Fibroblast of skin of left biceps (primary cell): Measurements from ENCODE around the gene SLCO4C1.
"Not testable (repeated sequence)": the region's sequence is repeated elsewhere in the genome, so short reads cannot be mapped to it uniquely, and the experiment has no call there.

ENCODE experiments used
- DNase-seq, 2 experiments: peaks; one replicate each; pipeline ENCODE4 v3.0.0-alpha.2; 2013; ENCODE audit warnings: low read depth in 2 of 2

Gene SLCO4C1, protein sequence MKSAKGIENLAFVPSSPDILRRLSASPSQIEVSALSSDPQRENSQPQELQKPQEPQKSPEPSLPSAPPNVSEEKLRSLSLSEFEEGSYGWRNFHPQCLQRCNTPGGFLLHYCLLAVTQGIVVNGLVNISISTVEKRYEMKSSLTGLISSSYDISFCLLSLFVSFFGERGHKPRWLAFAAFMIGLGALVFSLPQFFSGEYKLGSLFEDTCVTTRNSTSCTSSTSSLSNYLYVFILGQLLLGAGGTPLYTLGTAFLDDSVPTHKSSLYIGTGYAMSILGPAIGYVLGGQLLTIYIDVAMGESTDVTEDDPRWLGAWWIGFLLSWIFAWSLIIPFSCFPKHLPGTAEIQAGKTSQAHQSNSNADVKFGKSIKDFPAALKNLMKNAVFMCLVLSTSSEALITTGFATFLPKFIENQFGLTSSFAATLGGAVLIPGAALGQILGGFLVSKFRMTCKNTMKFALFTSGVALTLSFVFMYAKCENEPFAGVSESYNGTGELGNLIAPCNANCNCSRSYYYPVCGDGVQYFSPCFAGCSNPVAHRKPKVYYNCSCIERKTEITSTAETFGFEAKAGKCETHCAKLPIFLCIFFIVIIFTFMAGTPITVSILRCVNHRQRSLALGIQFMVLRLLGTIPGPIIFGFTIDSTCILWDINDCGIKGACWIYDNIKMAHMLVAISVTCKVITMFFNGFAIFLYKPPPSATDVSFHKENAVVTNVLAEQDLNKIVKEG

DNA sequence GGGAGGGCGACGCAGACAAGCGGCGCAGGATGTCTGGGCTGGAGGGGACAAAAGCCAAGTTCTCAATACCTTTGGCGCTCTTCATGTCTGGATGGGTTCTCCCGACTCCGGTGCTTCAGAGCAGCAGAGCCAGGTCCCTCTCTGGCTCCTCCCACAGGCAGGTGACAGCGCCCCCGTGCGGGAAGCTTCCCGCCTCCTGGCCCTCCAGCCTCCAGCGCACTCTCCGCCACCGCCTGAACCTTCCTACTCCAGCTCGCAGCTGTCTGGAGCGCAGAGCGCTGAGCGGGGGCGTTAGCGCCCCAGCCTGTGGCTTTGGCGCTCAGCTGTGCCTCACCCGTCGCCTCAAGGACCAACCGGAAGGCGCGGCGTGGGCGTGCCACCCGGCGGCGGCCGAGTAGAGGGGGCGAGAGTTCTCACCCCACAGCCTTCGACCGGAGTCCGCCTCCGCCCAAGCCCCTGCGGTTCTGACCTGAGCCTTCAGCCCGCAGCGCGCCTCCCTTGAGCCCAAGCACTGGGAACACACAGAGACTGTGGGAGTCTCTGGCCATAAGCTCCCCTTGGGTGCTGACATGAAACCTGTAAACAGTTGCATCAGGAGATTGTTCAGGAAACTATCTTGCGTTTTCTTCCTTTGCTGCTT, at the start of gene SLCO4C1:
Gene SLCO4C1 (minus strand): TSS at position 107 of the 640 bp plus-strand sequence. CDS start 22 bp downstream, at position 85.
- DNase-seq, result no peak

DNA sequence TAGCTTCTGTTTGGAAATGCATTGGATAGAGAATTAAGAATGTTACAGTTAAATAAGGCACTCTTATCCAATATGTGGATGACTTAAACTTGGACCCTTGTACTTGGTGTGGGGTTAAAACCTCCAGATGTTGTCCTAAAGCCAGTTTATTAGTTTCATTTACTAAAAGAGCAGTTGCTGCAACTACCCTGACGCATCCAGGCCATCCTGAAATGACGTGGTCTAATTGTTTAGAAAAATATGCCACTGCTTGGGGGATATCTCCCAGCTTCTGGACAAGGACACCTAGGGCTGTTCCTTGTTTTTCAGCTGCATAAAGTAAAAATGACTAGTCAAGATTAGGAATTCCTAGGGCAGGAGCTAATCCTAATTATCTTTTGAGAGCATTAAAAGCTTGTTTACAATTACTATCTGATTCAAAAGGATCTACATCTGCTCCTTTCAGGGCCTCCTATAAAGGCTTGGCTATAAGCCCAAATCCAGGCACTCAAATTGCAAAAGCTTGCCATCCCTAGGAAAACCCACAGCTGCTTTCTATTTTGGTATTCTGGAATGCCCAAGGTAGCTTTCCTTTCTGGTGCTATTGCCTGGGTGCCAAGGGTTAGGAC, 45.7 kb upstream of the SLCO4C1 start:
- no peak for DNase-seq

DNA sequence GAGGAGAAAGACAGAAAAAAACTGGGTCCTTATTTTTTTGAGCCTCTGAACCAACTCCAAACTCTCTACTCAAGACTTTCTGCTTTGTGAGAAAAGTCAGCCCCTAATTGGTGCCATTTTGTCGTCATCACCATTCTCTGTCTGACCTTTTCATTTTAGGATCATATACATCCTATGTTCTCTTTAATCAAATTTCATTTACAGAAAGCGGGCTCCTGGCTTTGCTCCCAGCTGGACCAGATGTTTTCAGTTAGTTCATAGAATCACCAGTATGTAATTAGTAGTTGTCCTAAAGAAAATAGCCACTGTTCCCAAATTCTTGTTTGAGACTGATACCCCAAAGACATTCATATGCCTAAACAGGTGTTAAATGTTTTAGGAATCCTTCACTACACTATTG, 28.6 kb upstream of the SLCO4C1 start:
- no peak for DNase-seq

DNA sequence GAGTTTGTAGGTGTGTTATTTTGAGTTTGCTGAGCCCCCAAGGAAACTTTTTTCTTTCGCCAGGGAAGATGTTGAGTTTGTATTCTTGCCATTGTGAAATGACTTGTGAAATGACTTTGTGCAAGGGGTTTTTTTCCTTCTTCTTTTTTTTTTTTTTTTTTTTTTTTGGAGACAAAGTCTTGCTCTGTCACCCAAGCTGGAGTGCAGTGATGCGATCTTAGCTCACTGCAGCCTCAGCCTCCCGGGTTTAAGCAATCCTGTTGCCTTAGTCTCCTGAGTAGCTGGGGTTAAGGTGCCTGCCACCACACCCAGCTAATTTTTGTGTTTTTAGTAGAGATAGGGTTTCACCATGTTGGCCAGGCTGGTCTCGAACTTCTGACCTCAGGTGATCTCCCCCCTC, 22.7 kb upstream of the SLCO4C1 start:
- not testable (repeated sequence) for DNase-seq

DNA sequence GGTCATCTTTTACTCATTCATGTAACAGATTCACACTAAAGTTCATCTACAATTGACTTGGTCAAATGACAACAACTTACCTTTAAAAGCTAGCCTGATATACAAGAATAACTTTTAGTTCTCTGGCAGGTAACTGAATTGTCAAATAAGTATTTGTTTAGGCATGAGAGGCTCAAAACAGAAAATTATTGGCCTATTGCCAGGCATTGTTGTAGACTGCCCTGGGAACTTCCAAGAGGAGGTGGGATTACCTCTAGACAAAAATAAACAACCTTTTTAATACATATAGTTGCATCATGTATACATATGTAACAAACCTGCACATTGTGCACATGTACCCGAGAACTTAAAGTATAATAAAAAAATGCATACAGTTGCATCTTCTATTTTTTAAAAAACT, 18.2 kb upstream of the SLCO4C1 start:
- DNase-seq, result no peak

DNA sequence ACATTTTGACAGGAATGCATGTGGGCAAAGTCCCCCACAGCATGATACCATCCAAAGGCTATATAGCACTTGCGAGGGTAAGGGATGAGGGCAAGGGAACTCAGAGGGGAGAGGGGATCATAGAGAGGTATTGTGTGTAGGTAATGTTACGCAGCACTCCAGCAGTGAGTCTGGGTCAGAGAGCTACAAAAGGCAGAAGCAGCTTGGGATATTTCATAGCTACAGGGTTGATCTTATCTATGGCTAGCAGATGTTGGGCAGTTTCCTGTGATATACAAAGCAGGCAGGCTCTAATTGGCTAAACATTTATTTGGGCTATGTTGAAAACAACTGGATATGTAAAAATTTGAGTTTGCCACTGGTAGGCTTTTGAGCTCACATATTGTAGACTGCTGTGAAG, 17.8 kb upstream of the SLCO4C1 start:
- DNase-seq, result no peak

DNA sequence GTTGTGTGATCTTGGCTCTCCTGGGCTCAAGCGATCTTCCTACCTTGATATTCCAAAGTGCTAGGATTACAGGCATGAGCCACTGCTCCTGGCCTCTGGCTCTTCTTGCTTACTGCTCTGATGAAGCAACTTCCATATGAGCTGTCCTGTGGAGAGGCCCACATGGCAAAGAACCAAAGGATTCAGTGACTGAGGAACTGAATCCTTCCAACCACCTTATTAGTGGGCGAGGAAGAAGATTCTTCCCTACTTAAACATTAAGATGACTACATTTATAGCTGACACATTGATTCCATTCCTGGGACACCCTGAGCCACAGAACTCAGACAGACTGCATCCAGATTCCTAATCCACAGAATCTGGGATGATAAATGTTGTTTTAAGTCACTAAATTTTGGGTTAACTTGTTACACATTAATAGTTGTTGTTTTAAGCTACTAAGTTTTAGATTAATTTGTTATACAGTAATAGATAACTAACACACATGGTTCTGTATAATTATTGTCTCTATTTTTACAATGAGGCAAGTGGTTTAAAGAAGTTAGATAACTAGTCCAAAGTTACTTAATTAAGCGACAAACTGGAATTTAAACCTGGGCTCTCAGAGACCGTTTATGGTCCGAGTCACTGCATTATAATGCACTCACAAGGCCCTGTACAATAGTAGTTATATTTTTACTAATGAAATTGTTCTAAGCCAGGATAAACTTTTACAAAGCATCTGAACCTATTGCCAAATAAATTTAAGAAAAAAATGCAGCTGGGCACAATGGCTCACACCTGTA, 16.7 kb upstream of the SLCO4C1 start:
- DNase-seq, result no peak

DNA sequence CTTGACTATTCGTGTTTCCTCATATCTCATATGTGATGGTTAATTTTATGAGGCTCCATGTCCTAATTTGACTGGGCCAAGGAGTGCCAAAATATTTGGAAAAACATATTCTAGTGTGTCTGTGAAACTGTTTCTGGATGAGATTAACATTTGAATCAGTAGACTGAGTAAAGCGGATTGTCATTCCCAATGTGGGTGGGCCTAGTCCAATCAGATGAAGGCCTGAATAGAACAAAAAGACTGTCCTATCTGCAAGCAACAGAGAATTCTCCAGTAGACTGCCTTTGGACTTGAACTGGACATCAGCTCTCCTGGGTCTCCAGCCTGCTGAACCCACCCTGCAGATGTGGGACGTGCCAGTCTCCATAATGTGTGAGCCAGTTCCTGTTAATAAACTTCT, 13.5 kb upstream of the SLCO4C1 start:
- DNase-seq, result no peak

DNA sequence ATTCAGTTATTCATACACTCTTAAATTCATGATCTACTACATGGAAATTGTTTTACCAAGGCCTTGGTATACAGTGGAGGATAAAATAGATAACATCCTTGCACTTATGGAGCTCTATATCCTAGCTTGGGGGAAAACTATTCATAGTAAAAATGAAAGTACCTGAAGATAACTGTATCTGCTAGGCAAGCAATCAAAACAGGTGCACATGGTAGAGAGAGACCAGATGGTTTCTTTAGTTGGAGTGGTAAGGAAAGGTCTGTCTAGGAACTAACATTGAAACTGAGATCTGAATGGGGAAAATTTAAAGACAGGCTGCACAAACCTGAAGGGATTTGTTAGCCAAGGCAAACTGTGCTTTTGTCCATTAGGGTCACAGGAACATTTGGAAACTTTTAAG, 11.1 kb upstream of the SLCO4C1 start:
- no peak for DNase-seq

DNA sequence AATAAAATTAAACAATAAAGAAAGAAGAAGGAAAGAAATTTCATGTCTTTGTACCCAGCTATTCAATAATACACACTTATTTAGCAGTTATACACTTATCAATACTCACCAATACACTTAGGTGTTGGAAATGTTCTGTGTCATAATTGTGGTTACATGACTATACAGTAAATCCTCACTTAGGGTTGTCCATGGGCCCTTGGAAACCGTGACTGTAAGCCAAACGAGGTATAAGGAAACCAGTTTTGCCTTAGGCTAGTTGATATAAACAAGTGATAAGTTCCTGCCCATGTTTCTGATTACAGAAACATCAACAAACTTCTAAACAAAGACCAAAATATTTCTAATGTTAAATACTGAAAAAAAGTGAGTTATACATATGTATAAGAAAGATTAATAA, 10.0 kb upstream of the SLCO4C1 start:
- no peak for DNase-seq

DNA sequence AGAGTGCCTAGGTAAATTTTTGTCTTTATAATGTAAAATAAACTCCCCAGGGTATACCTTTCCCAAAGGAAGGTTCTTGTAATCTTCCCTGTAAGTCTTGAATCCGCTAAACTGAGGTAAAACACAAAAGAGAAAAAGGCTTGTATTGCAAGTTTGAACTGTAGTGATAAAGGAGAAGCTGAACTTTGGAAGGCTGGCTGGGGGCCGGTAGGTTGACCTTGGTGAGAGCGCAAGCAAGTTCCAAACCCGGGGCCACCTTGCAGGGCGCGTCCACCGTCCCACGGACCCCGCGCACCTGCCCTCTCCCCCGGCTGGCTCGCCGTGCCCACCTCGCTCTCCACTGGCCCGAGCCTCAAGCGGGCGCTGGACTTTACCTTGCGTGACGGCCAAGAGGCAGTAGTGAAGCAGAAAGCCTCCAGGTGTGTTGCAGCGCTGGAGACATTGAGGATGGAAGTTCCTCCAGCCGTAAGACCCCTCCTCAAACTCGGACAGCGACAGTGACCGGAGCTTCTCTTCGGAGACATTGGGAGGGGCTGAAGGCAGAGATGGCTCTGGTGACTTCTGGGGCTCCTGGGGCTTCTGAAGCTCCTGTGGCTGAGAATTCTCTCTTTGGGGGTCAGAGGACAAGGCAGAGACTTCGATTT, 428 bp downstream of the SLCO4C1 start:
- DNase-seq, result no peak

DNA sequence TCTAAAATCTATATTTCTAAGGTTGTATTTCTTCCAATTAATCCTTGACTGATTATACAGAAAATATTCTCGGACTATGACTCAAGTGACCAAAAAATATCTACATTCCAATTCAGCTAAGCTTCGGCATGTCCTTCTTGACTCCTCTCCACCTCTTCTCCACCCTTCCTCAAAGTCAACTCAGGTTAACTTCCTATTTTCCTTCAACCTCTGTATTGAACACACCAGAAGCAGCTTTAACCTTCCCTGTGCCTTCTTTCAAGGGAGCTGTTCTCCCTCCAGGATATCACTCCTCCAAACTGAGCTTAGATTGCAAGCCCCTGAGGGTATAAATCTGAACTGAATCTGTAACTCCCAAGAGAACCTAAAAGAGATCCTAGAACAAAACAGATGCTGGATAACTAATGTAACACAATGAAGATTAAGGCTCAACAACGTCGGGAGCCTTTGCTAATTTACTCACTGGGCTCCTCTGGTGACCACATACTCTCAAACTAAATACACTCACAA, 1.1 kb downstream of the SLCO4C1 start:
- DNase-seq, result no peak

DNA sequence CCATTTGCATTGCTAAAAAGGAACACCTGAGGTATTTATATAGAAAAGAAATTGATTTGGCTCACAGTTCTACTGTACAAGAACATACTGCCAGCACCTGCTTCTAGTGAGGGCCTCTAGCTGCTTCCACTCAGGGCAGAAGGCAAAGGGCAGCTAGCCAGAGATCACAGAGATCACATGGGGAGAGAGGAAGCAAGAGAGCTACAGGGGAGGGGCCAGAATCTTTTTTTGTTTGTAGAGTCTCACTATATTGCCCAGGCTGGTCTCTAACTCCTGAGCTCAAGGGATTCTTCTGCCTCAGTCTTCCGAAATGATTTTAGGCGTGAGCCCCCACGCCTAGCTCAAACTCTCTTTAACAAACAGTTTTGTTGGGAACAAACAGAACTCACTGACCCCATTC, 6.1 kb downstream of the SLCO4C1 start:
- no peak for DNase-seq

DNA sequence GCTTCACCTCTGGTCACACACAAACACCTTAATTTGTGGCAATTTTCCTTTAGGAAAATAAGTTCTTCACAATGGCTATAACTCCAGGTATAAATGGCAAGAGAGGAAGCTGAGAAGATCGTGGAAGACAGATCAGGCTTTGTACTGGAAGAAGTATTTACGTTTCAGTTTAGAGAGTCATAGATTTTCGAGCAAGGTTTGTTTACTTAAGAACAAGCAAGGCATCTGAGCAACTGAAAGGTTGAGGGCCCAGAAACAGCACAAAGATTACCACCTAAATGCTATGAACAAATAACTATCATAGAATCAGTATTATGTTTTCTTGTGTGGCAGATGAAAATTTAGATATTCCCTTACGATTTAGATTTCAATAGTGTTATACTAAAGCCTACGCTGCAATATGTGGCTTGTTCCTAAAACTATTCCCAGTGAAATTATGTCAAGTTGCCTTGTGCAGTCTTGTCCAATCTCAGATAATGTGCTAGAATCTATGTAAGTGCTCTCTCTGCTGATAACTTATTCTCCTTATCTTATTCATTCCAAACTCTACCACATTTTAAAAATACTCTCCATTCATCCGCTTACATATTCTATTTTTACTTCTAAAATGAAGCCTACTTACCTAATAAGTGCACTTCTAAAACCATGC, 6.7 kb downstream of the SLCO4C1 start:
- no peak for DNase-seq

DNA sequence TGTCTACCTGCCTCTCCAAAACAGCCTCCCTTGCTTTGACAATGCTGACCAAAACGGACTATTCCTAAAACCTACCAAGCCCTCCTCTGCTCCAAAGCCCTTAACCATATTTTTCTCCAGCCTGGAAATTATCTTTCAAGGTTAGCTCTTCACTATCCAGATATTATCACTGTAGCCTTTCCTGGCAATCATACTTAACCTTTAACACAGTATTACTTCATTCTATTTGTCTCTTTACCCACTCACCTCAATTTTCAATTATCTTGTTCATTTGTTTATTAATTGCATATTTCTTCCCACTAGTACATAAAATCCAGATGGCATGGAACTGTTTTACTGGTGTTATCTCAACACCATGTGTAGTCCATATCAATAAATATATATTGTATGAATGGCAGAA, 7.5 kb downstream of the SLCO4C1 start:
- DNase-seq, result no peak

DNA sequence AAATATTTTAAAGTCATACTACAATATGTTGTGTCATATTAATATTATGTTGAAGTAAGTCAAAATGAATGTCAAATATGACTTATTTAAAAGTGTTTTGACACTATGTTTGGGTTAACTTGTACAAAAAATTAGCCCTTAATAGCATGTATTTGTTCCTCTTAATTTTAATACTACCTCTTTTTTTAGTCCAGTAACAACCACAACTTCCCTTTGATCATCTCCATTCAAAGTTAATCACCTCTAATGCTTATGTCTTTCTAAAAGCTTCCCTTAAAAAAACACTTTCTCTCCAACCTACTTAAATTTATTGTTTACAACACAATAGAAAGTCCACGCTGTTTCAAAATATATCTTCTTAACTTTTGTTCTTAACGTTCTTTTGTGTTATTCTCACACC, 9.6 kb downstream of the SLCO4C1 start:
- DNase-seq, result no peak

DNA sequence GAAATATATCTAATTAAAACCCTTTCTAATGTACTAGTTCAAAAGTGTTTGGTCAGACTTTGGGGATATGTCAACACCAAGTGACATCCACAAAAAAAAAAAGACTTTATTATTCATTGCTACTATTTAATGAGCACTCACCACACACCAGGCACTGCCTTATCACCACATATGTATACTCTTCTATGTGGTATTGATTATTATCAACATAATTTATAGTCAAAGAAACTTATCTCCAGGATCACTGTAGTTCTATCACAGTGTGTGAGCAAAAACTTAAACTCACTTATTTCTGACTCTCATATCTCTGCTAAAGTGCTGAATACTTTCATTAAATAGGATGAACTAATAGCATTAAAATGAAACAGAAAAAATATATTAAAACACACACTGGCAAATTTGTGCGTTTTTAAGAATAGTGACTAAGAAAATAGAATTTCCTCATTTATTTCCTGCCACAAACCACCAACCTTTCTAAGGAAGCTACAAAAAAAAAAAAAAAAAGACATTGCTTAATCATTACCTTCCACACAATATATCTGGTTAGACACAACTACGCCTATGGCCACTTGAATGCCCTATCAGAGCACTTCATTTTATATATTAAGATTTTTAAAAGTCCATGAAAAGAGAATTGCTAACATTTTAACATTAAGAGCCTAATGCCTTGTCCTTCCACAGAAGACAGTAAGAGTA, 12.8 kb downstream of the SLCO4C1 start:
- no peak for DNase-seq

DNA sequence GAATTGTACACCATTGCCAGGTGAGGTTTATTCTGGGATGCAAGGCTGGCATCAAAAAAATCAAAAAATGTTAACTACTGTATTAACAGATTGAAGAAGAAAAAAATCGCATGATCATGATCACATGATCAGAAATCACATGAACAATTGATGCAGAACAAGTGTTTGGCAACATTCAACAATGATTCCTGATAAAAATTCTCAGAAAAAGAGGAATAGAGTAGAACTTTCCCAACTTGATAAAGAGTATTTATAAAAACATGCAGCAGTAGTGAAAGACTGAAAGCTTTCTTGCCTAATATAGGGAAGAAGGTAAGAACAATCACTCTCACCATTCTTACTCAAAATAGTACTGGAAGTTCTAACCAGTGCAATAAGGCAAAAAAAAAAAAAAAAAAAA, 16.4 kb downstream of the SLCO4C1 start:
- no peak for DNase-seq

DNA sequence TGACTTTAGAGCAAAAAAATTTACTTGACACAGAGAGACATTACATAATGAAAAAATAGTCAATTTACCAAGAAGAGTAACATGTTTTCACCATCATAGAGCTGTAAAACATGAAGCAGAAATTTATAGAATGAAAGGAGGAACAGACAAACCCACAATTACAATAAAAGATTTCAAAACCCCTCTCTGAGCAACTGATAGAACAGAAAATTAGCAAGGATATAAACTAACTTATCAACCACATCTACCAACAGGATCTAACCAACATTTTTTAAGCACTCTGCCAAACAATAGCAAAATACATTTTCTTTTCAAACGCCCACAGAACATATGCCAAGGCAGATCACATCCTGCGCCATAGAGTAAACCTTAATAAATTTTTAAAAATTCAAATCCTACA, 17.9 kb downstream of the SLCO4C1 start:
- DNase-seq, result no peak

DNA sequence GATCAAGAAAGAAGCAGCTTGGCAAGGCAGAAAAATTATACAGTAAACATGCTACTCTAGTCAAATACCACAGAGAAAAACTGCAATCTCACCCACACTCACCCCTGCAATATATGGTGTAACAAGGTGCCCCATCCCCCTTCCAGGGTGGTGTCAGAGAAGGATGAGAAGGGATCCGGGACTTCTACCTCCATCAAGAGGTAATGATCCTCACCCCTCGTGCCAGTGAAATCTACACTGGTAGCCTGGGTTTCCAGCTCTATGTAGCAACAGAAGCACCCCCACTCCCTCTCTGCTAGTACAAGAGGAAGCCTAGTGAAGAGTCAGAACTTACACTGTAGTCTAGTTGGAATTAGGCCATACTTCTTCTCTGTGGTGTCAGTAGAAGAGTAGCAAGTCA, 18.9 kb downstream of the SLCO4C1 start:
- no peak for DNase-seq
